ENCODE data around the gene LRRC4C.

LRRC4C gene

GRCh38 chr11:40130427-40130826 lies 1329.0 kb downstream of the LRRC4C start:
- H4K12ac ChIP-seq (ENCODE audit: low read depth, low read length) = no peak overlapping the region
- H3K27me3 ChIP-seq (ENCODE audit: insufficient read depth, low read length) = no peaks in the 10 kb centered on the region
- H3K9ac ChIP-seq (ENCODE audit: low read length) = no peak overlapping the region
- no peak overlapping the region for H3K23ac ChIP-seq (ENCODE audit: low read length)
- H3K79me1 ChIP-seq (ENCODE audit: low read length) = no peaks in the 10 kb centered on the region
- no peak for DNase-seq
- WGBS (ENCODE audit: extremely low coverage, insufficient coverage, insufficient read length) = no CpG with 5 or more reads among the region's 1 CpG
- H3K27ac ChIP-seq (ENCODE audit: low read depth, low read length) = no peak overlapping the region
- no peak overlapping the region for H3K4me2 ChIP-seq (ENCODE audit: low read length)
- H3K18ac ChIP-seq (ENCODE audit: low read length) = no peak overlapping the region
- H3K14ac ChIP-seq (ENCODE audit: low read length) = no peak overlapping the region
- H3K4ac ChIP-seq (ENCODE audit: low read depth, low read length) = no peak overlapping the region
- no peak overlapping the region for H4K91ac ChIP-seq (ENCODE audit: low read depth, low read length)
- H4K8ac ChIP-seq (ENCODE audit: low read depth, low read length) = no peak overlapping the region
- no peaks in the 10 kb centered on the region for H3K36me3 ChIP-seq (ENCODE audit: control insufficient read depth in 1 of 2, insufficient read depth in 2 of 2, low read length in 2 of 2)
- no peaks in the 10 kb centered on the region for H3K4me1 ChIP-seq (ENCODE audit: control insufficient read depth in 1 of 2, insufficient read depth in 2 of 2, low read length in 2 of 2)
- H3K79me2 ChIP-seq (ENCODE audit: control insufficient read depth, insufficient read depth, low read length, poor library complexity) = no peaks in the 10 kb centered on the region
- no peak overlapping the region for H3K4me3 ChIP-seq (ENCODE audit: low read depth, low read length)
- no peak overlapping the region for H2BK120ac ChIP-seq (ENCODE audit: insufficient read depth, low read length, poor library complexity)
- H2BK5ac ChIP-seq (ENCODE audit: low read depth, low read length, poor library complexity) = no peak overlapping the region
- no peak overlapping the region for H2AK5ac ChIP-seq (ENCODE audit: low read length)
- no peaks in the 10 kb centered on the region for H3K9me3 ChIP-seq (ENCODE audit: insufficient read depth, low read depth, low read length)
- no peak overlapping the region for H2BK12ac ChIP-seq (ENCODE audit: low read length)
- H2AFZ ChIP-seq (ENCODE audit: insufficient read depth, low read length, poor library complexity) = no peak overlapping the region

GRCh38 chr11:40129266-40129665 lies 1330.2 kb downstream of the LRRC4C start:
- Histone ChIP-seq H3K9ac (ENCODE audit: low read length) (no peak overlapping the region), H4K8ac (ENCODE audit: low read depth, low read length) (no peak overlapping the region), H3K23ac (ENCODE audit: low read length) (no peak overlapping the region), H3K36me3 (ENCODE audit: control insufficient read depth in 1 of 2, insufficient read depth in 2 of 2, low read length in 2 of 2) (no peaks in the 10 kb centered on the region), H3K14ac (ENCODE audit: low read length) (no peak overlapping the region), H3K79me1 (ENCODE audit: low read length) (no peaks in the 10 kb centered on the region), H2AFZ (ENCODE audit: insufficient read depth, low read length, poor library complexity) (no peak overlapping the region), H2AK5ac (ENCODE audit: low read length) (no peak overlapping the region), H3K79me2 (ENCODE audit: control insufficient read depth, insufficient read depth, low read length, poor library complexity) (no peaks in the 10 kb centered on the region), H3K27ac (ENCODE audit: low read depth, low read length) (no peak overlapping the region), H3K9me3 (ENCODE audit: insufficient read depth, low read depth, low read length) (no peaks in the 10 kb centered on the region), H3K4ac (ENCODE audit: low read depth, low read length) (no peak overlapping the region), H3K18ac (ENCODE audit: low read length) (no peak overlapping the region), H2BK120ac (ENCODE audit: insufficient read depth, low read length, poor library complexity) (no peak overlapping the region), H3K4me1 (ENCODE audit: control insufficient read depth in 1 of 2, insufficient read depth in 2 of 2, low read length in 2 of 2) (no peaks in the 10 kb centered on the region), H3K4me2 (ENCODE audit: low read length) (no peak overlapping the region), H4K91ac (ENCODE audit: low read depth, low read length) (no peak overlapping the region), H2BK5ac (ENCODE audit: low read depth, low read length, poor library complexity) (no peak overlapping the region), H4K12ac (ENCODE audit: low read depth, low read length) (no peak overlapping the region), H3K4me3 (ENCODE audit: low read depth, low read length) (no peak overlapping the region), H3K27me3 (ENCODE audit: insufficient read depth, low read length) (no peaks in the 10 kb centered on the region), H2BK12ac (ENCODE audit: low read length) (no peak overlapping the region)
- DNase-seq = no peak
- WGBS (ENCODE audit: extremely low coverage, insufficient coverage, insufficient read length) = no CpG with 5 or more reads among the region's 1 CpG

GRCh38 chr11:40125054-40125453 lies 1334.4 kb downstream of the LRRC4C start:
- H3K36me3 ChIP-seq (ENCODE audit: control insufficient read depth in 1 of 2, insufficient read depth in 2 of 2, low read length in 2 of 2) = no peaks in the 10 kb centered on the region
- H4K91ac ChIP-seq (ENCODE audit: low read depth, low read length) = no peak overlapping the region
- no peak overlapping the region for H3K4ac ChIP-seq (ENCODE audit: low read depth, low read length)
- H3K79me1 ChIP-seq (ENCODE audit: low read length) = no peaks in the 10 kb centered on the region
- H3K9ac ChIP-seq (ENCODE audit: low read length) = no peak overlapping the region
- H2AFZ ChIP-seq (ENCODE audit: insufficient read depth, low read length, poor library complexity) = no peak overlapping the region
- H3K27me3 ChIP-seq (ENCODE audit: insufficient read depth, low read length) = no peaks in the 10 kb centered on the region
- no peak overlapping the region for H2BK12ac ChIP-seq (ENCODE audit: low read length)
- H3K4me3 ChIP-seq (ENCODE audit: low read depth, low read length) = no peak overlapping the region
- no peak overlapping the region for H3K4me2 ChIP-seq (ENCODE audit: low read length)
- H2BK120ac ChIP-seq (ENCODE audit: insufficient read depth, low read length, poor library complexity) = no peak overlapping the region
- no peak overlapping the region for H2AK5ac ChIP-seq (ENCODE audit: low read length)
- no peak overlapping the region for H3K27ac ChIP-seq (ENCODE audit: low read depth, low read length)
- H2BK5ac ChIP-seq (ENCODE audit: low read depth, low read length, poor library complexity) = no peak overlapping the region
- WGBS (ENCODE audit: extremely low coverage, insufficient coverage, insufficient read length) = no CpG with 5 or more reads among the region's 1 CpG
- no peaks in the 10 kb centered on the region for H3K79me2 ChIP-seq (ENCODE audit: control insufficient read depth, insufficient read depth, low read length, poor library complexity)
- H3K4me1 ChIP-seq (ENCODE audit: control insufficient read depth in 1 of 2, insufficient read depth in 2 of 2, low read length in 2 of 2) = no peaks in the 10 kb centered on the region
- no peak overlapping the region for H4K8ac ChIP-seq (ENCODE audit: low read depth, low read length)
- H3K23ac ChIP-seq (ENCODE audit: low read length) = no peak overlapping the region
- no peak overlapping the region for H4K12ac ChIP-seq (ENCODE audit: low read depth, low read length)
- no peak overlapping the region for H3K18ac ChIP-seq (ENCODE audit: low read length)
- H3K14ac ChIP-seq (ENCODE audit: low read length) = no peak overlapping the region
- DNase-seq = no peak
- H3K9me3 ChIP-seq (ENCODE audit: insufficient read depth, low read depth, low read length) = no peaks in the 10 kb centered on the region

- Histone ChIP-seq H2BK5ac (ENCODE audit: low read depth, low read length, poor library complexity) (no peak overlapping the region), H3K4me3 (ENCODE audit: low read depth, low read length) (no peak overlapping the region), H4K91ac (ENCODE audit: low read depth, low read length) (no peak overlapping the region), H3K14ac (ENCODE audit: low read length) (no peak overlapping the region), H3K9me3 (ENCODE audit: insufficient read depth, low read depth, low read length) (peaks cover 4% of the 10 kb centered on the region), H3K4me1 (ENCODE audit: control insufficient read depth in 1 of 2, insufficient read depth in 2 of 2, low read length in 2 of 2) (no peaks in the 10 kb centered on the region), H2AK5ac (ENCODE audit: low read length) (no peak overlapping the region), H2BK12ac (ENCODE audit: low read length) (no peak overlapping the region), H3K4ac (ENCODE audit: low read depth, low read length) (no peak overlapping the region), H3K27me3 (ENCODE audit: insufficient read depth, low read length) (no peaks in the 10 kb centered on the region), H2BK120ac (ENCODE audit: insufficient read depth, low read length, poor library complexity) (no peak overlapping the region), H3K4me2 (ENCODE audit: low read length) (no peak overlapping the region), H3K23ac (ENCODE audit: low read length) (no peak overlapping the region), H3K9ac (ENCODE audit: low read length) (no peak overlapping the region), H3K79me2 (ENCODE audit: control insufficient read depth, insufficient read depth, low read length, poor library complexity) (no peaks in the 10 kb centered on the region), H3K27ac (ENCODE audit: low read depth, low read length) (no peak overlapping the region), H3K36me3 (ENCODE audit: control insufficient read depth in 1 of 2, insufficient read depth in 2 of 2, low read length in 2 of 2) (peaks cover 0 to 3% of the 10 kb centered on the region in 2 experiments), H3K18ac (ENCODE audit: low read length) (no peak overlapping the region), H4K12ac (ENCODE audit: low read depth, low read length) (no peak overlapping the region), H3K79me1 (ENCODE audit: low read length) (no peaks in the 10 kb centered on the region), H2AFZ (ENCODE audit: insufficient read depth, low read length, poor library complexity) (no peak overlapping the region), H4K8ac (ENCODE audit: low read depth, low read length) (no peak overlapping the region)
- DNase-seq = no peak
- WGBS (ENCODE audit: extremely low coverage, insufficient coverage, insufficient read length) = no CpG with 5 or more reads among the region's 1 CpG
These were observed 1339.8 kb downstream of the LRRC4C start for GRCh38 chr11:40119661-40120060.
